Endometrium (tissue), 2 donors: ENCODE data around the gene HDAC2.
"Not testable (repeated sequence)": the region's sequence is repeated elsewhere in the genome, so short reads cannot be mapped to it uniquely, and the experiment has no call there.

ENCODE experiments used
- FAIRE-seq: peaks from 2 replicates; lab custom pipeline; 2012; peaks lifted over from hg19 to GRCh38; lab: Jason Lieb, UNC
- donor health status: control.
- donor health status: control.

HDAC2 gene

DNA sequence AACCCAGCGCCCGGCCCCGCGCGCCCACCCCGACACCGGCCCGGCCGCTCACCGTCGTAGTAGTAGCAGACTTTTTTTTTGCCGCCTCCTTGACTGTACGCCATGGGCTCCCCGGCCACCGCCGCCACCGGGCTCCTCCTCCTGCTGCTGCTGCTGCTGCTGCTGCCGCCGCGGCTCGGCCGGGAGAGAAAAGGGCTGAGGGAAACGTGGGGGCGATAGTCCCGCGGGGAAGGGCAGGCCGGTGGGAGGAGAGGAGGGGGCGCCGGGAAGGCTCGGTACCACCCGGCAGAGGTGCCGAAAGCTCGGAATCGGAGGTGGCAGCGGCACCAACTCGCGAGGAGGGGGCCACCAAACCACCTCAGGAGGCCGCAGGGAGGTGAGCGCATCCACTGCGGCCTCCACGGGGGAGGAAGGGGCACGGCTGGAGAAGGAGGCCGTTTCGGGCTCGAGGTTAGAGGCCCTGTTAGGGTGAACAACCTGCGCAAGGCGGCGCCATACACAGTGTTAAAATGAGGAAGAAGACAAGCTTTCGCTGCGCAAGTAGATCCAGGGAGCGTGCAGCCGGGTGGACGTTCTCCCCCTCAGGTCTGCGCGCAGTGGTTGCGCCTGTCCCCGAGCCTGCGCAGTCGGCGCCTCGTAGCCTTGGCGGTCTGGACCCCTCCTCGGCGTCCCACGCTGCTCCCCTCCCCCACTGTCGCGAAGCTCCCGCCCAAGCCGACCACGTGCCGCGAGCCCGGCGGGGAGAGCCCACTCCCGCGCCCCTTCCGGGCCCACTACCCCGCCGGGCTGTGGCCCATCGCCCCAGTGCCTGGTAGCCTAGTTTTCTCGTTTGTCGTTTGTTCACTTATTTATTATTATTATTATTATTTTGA, at the start of gene HDAC2:
TSS of gene HDAC2 (minus strand) at position 344 of the 872 bp plus-strand sequence. CDS start at position 104, 240 bp downstream.
- FAIRE-seq = no peak

DNA sequence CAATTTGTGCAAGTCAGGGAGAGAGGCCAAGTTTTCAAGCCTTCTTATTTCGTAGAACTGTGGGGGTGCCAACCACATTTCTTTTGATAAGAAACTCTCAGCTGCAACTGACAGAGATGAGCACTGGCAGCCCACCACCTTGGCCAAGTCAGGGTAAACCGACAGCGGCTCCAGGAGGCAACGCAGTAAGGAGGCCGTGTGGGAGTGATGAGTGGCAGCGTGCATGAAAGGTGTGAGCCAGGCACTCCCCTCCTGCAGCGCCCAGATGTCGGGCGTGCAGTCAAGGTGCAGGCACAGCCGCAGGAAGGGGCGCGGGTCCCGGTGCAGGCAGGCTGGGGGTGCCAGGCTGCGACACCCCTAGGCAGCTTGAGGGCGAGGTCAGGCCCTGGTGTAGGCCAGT, 49.2 kb upstream of the HDAC2 start:
- no peak for FAIRE-seq

DNA sequence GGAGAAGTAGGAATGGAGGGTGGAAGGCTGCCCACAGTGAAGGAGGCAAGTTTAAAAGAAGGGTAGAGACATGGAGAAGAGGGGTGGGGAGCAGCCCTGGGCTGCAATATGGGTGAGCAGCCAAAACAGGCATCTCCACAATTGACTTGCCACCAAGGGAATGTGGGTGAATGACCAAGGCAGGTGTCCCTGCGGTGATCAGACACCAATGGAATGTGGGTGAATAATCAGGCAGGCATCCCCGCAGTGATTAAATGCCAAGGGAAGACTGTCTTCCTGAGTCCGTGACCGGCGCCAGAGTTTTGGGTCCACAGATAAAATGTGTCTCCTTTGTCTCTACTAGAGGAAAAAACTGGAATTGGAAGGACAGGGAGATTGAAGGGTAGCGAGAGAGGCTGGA, 46.2 kb upstream of the HDAC2 start:
- FAIRE-seq = not testable (repeated sequence)

DNA sequence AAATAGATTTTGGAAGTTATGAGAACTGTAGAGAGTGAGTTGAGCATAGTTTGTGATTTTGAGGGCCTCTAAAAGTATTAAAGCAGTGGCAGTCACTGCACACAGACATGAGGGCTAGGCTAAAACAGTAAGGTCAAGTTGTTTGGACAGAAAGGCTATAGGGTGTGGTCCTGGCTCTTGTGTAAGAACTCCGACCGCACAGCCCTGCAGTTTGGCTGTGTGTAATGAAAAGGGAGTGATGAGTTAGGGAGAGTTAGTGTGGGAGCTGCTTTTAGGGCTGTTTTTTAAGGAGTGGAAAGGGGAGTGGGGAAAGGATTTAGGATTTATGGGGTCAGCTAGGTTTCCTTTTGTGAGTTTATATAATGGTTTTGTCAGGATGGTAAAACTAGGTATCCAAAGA, 43.2 kb upstream of the HDAC2 start:
- not testable (repeated sequence) for FAIRE-seq

DNA sequence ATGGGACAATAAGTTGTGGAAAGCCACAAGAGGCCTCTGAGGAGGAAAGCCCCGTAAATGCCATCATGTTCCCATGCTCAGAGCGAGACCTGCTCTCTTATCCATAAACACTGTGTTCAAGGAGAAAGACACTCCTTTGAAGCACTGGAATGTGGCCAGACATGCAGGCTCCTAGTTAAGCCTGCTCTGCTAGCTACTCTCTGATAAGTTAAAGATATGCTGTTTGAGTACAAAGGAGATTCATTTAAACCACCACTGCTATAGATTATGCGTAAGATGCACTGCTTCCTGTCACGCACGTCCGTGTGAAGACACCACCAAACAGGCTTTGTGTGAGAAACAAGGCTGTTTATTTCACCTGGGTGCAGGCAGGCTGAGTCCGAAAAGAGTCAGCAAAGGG, 40.5 kb upstream of the HDAC2 start:
- FAIRE-seq = not testable (repeated sequence)

DNA sequence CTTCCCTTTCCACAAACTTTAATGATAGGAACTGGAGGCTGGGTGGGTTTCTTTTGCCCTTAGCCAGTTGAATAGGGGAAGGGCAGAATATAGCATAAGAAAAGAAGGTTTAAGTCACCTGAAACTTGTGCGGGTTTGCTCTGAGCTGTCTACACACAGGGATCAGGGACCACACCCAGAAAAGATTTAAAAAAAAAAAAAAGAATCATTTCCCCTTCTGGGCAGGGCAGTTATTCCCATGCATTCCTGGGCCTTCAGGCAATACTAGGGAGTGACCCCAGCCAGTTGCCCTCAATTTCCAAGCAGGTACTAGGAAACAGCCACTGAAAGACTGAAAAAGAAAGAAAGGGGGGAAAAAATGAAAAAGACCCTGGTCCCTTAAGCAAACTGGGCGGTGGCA, 39.6 kb upstream of the HDAC2 start:
- FAIRE-seq = no peak

DNA sequence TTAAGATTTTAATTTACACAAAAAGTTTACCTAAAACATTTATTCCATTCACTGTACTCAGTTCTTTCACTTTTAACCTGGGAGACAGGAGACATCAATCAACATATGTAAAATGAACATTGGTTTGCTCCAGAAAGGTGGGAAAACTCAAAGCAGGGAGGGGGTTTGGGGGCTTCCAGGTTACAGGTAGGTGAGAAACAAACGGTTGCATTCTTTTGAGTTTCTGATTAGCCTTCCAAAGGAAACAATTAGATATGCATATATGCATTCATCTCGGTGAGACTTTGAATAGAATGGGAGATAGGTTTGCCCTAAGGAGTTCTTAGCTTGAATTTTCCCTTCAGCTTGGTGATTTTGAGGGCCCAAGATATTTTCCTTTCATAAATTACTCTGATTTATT, 38.2 kb upstream of the HDAC2 start:
- FAIRE-seq = no peak

DNA sequence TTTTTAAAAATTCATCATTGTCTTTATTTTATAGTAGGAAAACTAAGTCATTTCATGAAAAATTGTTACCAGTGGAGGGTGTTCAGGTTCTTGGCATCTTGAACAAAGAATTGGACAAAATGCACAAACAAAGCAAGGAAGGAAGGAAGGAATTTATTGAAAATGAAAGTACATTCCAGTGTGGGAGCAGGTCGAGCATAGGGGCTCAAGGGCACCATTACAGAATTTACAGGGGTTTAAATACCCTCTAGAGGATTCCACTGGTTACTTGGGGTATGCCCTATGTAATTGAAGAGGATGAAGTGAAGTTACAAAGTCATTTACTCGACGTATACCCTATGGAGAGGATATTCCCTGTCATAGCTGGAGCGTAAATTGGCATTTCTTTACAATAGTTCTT, 37.4 kb upstream of the HDAC2 start:
- FAIRE-seq = no peak

DNA sequence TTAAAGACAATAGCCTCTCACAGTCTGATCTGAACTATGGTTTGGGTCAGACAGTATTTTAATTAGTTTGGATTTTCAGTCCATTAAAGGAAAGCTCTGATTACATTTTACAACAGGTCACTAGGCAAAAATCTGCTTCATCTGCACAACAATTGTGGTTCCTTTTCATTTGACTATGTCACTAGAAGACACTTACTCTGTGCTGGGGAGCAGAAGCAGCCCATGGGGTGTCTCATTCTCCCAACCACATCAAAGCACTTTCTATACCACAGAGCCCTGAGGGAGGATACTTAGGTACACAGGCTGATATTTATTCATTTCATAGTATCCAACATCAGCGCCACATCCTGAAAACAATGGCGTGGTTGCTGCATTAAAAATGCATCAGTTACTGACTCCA, 36.6 kb upstream of the HDAC2 start:
- no peak for FAIRE-seq

DNA sequence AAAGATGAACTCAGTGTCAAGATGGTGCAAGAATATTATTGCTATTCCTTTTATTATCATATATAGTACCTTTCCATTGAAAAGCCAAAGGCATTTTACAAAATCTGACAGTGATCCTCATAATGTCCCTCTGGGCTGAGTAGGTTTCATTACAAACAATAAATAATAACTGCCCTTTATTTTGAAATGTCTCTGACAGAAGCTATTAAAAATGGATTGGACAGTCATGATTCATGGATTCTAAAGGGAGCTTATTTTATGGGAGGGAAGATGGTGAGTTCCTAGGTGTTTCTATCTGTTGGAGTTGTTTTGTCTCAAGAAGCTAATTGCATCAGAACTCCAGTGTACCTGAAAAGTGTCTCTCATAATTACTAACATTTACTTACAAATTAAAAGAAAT, 30.4 kb upstream of the HDAC2 start:
- no peak for FAIRE-seq

DNA sequence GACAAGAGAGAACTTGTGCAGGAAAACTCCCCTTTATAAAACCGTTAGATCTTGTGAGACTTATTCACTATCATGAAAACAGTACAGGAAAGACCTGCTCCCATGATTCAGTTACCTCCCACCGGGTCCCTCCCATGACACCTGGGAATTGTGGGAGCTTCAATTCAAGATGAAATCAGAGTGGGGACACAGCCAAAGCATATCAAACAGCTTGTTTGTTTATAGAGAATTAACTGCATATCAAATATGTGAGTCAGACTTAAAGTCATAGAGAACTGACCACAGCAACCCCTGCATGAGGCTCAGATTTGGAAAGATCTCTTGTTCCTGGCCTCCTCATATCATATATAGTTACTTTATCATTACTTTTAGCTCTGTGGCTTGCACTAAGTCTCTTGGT, 29.1 kb upstream of the HDAC2 start:
- no peak for FAIRE-seq

DNA sequence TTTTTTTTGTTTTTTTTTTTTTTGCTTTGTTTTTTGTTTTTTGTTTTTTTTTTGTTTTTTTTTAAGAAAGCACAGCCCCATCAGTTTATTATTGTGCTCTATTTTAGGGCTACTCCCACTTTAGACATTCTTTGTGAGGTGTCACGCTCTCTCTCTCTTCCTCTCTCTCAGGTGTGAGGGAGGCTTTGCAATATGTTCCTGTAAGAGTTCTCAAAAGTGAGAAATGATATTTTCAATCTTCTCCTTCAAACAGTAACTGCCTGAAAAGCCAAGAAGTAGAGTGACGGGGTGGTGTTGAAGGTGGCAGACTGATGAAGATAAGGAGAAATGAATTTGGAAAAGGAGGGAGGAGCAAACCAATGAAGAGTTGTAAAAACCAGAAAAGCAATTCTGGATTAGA, 28.3 kb upstream of the HDAC2 start:
- FAIRE-seq = no peak

DNA sequence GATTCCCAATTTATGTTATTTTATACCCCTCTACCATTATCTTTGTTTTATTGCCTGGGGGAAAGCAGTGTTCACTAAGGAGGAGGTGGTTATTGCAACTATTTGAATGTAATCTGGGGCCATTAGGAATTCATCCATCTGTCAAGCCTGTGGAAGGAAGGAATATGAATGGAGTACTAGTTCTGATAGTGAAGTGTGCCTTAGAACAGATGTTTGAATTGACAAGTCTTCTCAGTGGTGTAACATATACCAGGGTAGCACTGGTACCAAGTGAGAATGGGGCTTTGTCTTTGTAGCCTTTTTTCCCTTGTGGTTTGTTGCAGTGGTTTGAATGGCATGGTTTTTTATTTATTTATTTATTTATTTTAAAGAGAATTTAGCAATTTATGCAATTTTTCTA, 27.9 kb upstream of the HDAC2 start:
- FAIRE-seq = no peak

DNA sequence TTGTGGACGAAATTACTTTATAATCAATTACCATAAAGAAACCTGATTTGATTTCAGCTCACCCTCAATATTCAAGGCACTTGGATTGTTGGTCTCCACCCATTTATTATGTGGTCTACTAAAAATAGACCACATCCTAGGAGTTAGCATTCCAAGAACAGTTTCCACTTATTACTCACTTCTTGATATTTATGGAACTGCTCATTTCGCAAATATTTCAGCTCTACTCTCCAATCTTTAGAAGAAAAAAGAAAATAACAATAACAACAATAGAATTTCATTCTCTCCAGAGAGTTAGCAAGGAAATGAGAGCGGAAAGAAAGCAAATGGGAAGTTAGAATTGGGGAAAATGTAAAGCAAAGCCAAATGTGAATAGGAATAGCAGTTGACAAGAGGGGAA, 26.2 kb upstream of the HDAC2 start:
- FAIRE-seq = peak; percentile 76

DNA sequence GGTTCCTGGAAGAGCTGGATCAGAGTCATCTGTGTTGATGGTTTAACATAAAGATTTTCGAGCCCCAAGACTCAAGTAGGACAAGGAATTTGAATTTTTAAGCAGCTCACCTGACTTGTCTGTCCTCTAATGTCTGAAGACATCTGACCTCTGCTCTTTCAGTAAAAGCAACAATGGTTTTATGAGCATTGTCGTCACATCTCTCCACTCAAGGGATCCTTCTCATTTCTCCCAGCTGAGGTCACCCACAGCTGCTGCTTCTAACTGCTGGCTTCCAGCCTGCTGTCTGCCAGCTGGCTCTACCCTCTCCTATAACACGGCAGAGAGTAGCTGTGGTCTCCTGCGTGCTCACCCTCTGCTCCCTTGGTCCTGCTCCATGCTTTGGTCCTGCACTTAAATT, 24.7 kb upstream of the HDAC2 start:
- FAIRE-seq = no peak

DNA sequence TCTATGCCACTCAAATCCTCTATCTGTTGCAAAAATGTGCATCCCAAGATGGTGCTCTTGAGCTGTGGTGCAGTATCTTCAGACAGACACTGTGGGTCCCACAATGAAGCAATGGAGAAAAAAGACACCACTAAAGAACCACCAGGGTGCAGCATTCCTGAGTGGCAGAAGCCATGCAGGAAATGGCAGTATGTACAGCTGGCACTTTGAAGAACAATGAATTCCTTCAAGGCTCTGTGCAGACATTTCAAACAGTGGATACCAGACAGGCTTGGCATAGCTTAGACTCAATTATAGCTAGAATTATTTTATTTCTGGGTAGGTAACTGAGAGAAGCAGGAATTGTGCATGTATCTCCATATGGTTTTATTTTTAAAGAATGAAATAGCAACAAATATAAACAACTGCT, 24.0 kb upstream of the HDAC2 start:
- no peak for FAIRE-seq

DNA sequence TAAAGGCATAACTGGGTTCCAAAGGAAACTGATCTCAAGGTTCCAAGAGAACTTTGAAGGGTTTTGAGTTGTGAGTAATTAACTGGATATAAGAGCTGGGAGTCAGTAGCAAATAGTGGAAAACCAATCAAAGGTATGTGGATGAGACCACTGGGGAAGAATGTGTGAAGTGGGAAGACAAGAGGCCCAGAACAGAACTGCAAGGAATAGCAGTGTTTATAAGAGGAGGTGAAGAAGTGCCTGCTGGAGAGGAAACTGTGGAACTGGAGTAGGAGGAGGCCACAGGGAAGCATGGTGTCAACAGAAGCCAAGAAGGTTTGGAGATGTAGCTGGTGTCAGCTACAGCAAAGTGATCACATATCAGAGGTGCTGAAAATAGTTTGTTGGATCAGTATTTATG, 18.7 kb upstream of the HDAC2 start:
- FAIRE-seq = no peak

DNA sequence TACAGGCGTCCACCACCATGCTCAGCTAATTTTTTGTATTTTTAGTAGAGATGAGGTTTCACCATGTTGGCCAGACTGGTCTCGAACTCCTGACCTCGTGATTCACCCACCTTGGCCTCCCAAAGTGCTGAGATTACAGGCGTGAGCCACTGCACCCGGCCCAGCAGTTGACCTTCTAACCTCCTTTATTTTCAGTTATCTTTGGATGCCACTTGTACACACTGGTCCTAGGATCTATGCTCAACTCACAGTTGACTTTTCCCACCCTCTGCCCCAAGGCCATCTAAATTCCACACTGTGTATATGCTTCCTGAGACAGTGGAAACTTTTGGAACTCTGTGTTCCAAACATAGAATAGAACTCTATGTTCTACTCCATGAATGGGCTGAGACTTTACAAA, 11.7 kb upstream of the HDAC2 start:
- FAIRE-seq = not testable (repeated sequence)

DNA sequence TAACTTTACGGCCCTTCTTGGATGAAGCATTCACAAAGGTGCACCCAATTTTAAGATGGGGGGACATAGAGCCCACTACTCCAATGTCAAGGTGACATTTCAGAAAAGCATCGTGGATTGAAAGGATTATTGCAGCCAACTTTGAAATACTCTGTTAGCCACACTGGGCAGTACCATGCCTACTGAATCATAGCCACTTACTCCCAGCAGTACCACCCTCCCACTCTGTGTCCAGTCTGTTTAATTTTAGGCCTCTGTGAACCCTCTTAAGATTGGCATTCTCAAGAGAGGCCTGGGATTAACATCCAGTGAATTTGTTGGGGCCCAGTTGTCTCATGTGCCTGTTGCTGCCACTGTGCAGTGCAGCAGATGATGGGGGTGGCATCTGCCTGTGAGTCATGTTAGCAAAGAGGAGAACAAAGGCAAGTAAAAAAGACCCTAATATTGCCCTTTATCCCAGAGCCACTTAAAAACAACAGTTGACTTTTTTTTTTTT, 11.2 kb upstream of the HDAC2 start:
- no peak for FAIRE-seq

DNA sequence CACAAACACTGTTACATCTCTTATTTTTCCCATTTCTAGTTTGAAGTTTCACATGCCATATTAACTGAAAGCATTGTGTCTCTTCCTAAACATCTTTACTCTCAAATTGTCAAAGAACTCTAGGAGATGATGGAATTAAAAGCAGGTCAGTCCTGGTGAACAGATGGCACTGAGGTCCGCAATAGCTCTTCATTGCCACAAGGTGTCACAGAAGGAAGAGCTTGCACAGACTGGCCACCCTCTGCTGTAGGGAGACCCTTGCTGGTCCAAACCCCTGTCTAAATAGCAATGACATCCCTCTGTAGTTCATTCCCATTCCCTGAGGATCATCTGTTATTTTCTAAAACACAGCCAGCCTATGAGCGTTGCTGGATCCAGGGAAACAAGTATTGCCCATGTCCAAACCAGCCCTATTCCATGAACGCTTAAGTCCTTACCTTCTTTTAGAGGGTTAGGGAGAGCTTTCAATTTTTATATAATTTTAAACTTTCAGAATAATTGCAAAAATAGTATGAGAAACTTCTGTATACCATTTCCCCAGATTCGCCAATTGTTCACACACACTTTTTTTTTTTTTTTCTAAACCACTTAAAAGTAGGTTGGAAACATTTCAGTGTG, 10.1 kb upstream of the HDAC2 start:
- FAIRE-seq = no peak

DNA sequence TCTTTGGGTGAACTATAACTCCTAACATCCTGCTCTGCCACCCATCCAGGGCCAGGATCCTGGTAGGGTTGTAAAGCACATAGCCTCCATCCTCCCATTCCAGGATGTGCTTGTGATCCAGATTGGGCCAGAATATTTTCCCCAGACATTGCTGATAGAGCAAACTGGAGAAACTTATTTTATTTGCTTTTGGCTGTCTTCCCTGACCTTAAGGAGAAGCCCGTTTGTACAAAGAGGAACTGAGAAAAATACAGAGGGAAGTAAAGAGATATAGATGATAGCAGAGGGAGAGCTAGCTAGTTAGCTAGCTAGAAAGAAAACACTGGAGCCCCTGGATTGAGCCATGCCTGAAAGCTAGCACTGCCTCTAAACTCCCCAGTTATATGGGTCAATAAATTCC, 9.0 kb upstream of the HDAC2 start:
- no peak for FAIRE-seq

DNA sequence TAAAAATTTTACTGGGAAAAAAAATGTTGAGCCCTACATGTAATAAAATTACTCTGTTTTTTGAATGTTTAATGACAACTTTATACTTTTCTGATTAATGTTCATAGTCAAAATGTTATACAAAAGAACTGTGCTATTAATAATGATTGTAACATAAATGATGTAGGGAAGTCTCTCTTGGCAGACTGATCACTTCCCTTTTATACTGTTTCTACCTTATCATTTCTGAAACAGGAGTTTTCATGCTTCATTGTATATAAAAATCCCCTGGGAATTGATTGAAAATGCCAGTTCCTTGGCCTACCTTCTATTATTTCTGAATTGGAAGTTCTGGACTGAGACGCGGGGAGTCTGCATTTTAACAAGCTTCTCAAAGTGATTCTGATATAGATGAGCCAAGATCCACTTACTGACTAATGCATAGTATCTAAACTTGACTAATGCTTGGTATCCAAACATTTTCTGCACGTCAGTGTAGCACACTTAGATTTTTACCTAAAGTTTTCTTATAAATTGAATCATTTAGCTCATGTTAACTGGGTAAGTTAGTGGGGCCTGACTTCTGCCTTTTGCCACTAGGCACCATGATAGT, 7.2 kb upstream of the HDAC2 start:
- FAIRE-seq = no peak

DNA sequence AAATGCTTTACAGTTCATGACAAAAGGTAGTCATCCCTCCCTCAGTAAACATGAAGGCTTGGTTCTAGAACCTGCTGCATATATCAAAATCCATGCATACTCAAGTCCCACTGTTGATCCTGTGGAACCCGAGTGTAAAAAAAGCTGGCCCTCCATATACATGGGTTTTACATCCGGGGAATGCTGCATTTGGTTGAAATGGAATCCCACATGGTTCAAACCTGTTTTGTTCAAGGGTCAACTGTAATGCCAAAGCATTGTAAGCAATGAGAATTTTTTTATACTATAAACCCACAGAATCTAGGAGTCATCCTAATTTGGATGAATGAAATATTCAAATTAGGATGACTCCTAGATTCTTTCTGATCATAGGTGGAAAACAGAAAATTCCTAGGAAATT, 5.9 kb upstream of the HDAC2 start:
- no peak for FAIRE-seq
